H9 (cell line): Measurements from ENCODE around the gene TCF4. TPM values are rescaled to one million over a fixed set of nuclear protein-coding genes. Genes with fewer than 3 reads are reported as not detected.
A peak's percentile ranks its signal among the peaks of the same experiment; 100 is the strongest.

Experiments used
- DNase-seq: peaks from one replicate; pipeline ENCODE4 v3.0.0-alpha.2; 2017
- H2AFZ ChIP-seq: one replicate; pipeline ENCODE4 v1.6.1; 2013; ENCODE audit warnings: mild to moderate bottlenecking, low read length, control low read depth, moderate library complexity
- H2AK5ac ChIP-seq: 2 replicates; pipeline ENCODE4 v1.6.1; 2013; ENCODE audit warnings: low read length, control low read depth, mixed read lengths; ENCODE audit not compliant: insufficient read length
- H2BK120ac ChIP-seq: one replicate; pipeline ENCODE4 v1.6.1; 2013; ENCODE audit warnings: low read depth, mild to moderate bottlenecking, low read length, control low read depth, inconsistent platforms; ENCODE audit not compliant: poor library complexity, severe bottlenecking
- H2BK12ac ChIP-seq: 2 replicates; pipeline ENCODE4 v1.6.1; 2013; ENCODE audit warnings: low read length, control low read depth, mixed read lengths, low read depth; ENCODE audit not compliant: insufficient read length
- H2BK15ac ChIP-seq: 2 replicates; pipeline ENCODE4 v1.6.1; 2013; ENCODE audit warnings: low read depth, low read length, control low read depth
- H2BK20ac ChIP-seq: one replicate; pipeline ENCODE4 v1.6.1; 2013; ENCODE audit warnings: low read depth, mild to moderate bottlenecking, low read length, control low read depth, inconsistent platforms; ENCODE audit not compliant: poor library complexity, severe bottlenecking
- H2BK5ac ChIP-seq: 2 replicates; pipeline ENCODE4 v1.6.1; 2013; ENCODE audit warnings: low read length, control low read depth, mixed read lengths; ENCODE audit not compliant: insufficient read length
- H3K14ac ChIP-seq: 2 replicates; pipeline ENCODE4 v1.6.1; 2013; ENCODE audit warnings: low read length, control low read depth; ENCODE audit not compliant: insufficient read depth
- H3K18ac ChIP-seq: 2 replicates; pipeline ENCODE4 v1.6.1; 2013; ENCODE audit warnings: low read depth, mild to moderate bottlenecking, mixed read lengths, low read length, control low read depth; ENCODE audit not compliant: insufficient read length
- H3K23ac ChIP-seq: 2 replicates; pipeline ENCODE4 v1.6.1; 2013; ENCODE audit warnings: low read length, control low read depth, mixed read lengths, low read depth; ENCODE audit not compliant: insufficient read length
- H3K23me2 ChIP-seq: 2 replicates; pipeline ENCODE4 v1.6.1; 2013; ENCODE audit warnings: low read depth, mild to moderate bottlenecking, mixed read lengths, low read length, control low read depth; ENCODE audit not compliant: insufficient read length, poor library complexity, severe bottlenecking
- H3K27ac ChIP-seq: 2 replicates; pipeline ENCODE4 v1.5.1; 2013; ENCODE audit warnings: low read length, control low read depth, mixed read lengths, low read depth; ENCODE audit not compliant: insufficient read length
- H3K27me3 ChIP-seq: 2 replicates; pipeline ENCODE4 v1.6.1; 2013; ENCODE audit warnings: low read length, control low read depth, inconsistent platforms; ENCODE audit not compliant: insufficient read depth
- H3K4ac ChIP-seq: 2 replicates; pipeline ENCODE4 v1.6.1; 2013; ENCODE audit warnings: low read depth, mild to moderate bottlenecking, control low read depth, inconsistent platforms, low read length, moderate library complexity
- H3K4me1 ChIP-seq: 2 replicates; pipeline ENCODE4 v1.6.1; 2013; ENCODE audit warnings: low read length, control low read depth, inconsistent platforms; ENCODE audit not compliant: insufficient read depth
- H3K4me2 ChIP-seq: 2 replicates; pipeline ENCODE4 v1.6.1; 2013; ENCODE audit warnings: low read length, control low read depth, mixed read lengths; ENCODE audit not compliant: insufficient read length, insufficient read depth
- H3K56ac ChIP-seq: 2 replicates; pipeline ENCODE4 v1.6.1; 2013; ENCODE audit warnings: low read depth, mild to moderate bottlenecking, mixed read lengths, low read length, control low read depth; ENCODE audit not compliant: insufficient read length
- H3K79me1 ChIP-seq: 2 replicates; pipeline ENCODE4 v1.6.1; 2013; ENCODE audit warnings: low read depth, mild to moderate bottlenecking, moderate library complexity, low read length, control low read depth, inconsistent platforms; ENCODE audit not compliant: insufficient read depth, poor library complexity, severe bottlenecking
- H3K79me2 ChIP-seq: 2 replicates; pipeline ENCODE4 v1.6.1; 2013; ENCODE audit warnings: low read length, control low read depth, inconsistent platforms; ENCODE audit not compliant: insufficient read depth
- H3K9ac ChIP-seq: 2 replicates; pipeline ENCODE4 v1.6.1; 2013; ENCODE audit warnings: low read length, control low read depth, mixed read lengths; ENCODE audit not compliant: insufficient read length; ENCODE audit errors: extremely low read depth
- H3K9me3 ChIP-seq: one replicate; pipeline ENCODE4 v1.6.1; 2013; ENCODE audit warnings: low read depth, low read length, inconsistent platforms; ENCODE audit not compliant: control insufficient read depth
- H3T11ph ChIP-seq: one replicate; pipeline ENCODE4 v1.6.1; 2013; ENCODE audit warnings: mild to moderate bottlenecking, low read length, control low read depth, inconsistent platforms
- H4K20me1 ChIP-seq: one replicate; pipeline ENCODE4 v1.6.1; 2013; ENCODE audit not compliant: control insufficient read depth, insufficient read length, insufficient read depth
- H4K5ac ChIP-seq: 2 replicates; pipeline ENCODE4 v1.6.1; 2013; ENCODE audit warnings: low read depth, mild to moderate bottlenecking, mixed read lengths, low read length, control low read depth; ENCODE audit not compliant: insufficient read length
- H4K8ac ChIP-seq: replicated peaks from 2 replicates; pipeline ENCODE4 v1.6.1; 2013; ENCODE audit warnings: low read length, control low read depth, mixed read lengths, low read depth; ENCODE audit not compliant: insufficient read length
- H4K91ac ChIP-seq: 2 replicates; pipeline ENCODE4 v1.6.1; 2013; ENCODE audit warnings: low read depth, mild to moderate bottlenecking, moderate library complexity, mixed read lengths, low read length, control low read depth; ENCODE audit not compliant: insufficient read length
- H3K27ac Mint-ChIP-seq, 3 experiments: 2 replicates in 2 of 3; 3 replicates in 1 of 3; pipeline ENCODE4 v1.8.0; 2020 to 2021; ENCODE audit warnings: mixed read lengths in 3 of 3, mild to moderate bottlenecking in 1 of 3, moderate library complexity in 1 of 3
- H3K27me3 Mint-ChIP-seq: 2 replicates; pipeline ENCODE4 v1.8.0; 2021; ENCODE audit warnings: low read depth, mild to moderate bottlenecking, moderate library complexity, mixed read lengths
- H3K36me3 Mint-ChIP-seq, 3 experiments: 2 replicates in 2 of 3; 3 replicates in 1 of 3; pipeline ENCODE4 v1.8.0; 2020 to 2021; ENCODE audit warnings: low read depth in 3 of 3, mixed read lengths in 3 of 3; ENCODE audit not compliant: insufficient read depth in 1 of 3
- H3K4me1 Mint-ChIP-seq, 2 experiments: 2 replicates each; pipeline ENCODE4 v1.8.0; 2020; ENCODE audit warnings: mixed read lengths in 2 of 2
- H3K4me3 Mint-ChIP-seq, 2 experiments: 2 replicates in 1 of 2; 3 replicates in 1 of 2; pipeline ENCODE4 v1.8.0; 2020 to 2021; ENCODE audit warnings: mild to moderate bottlenecking in 2 of 2, mixed read lengths in 2 of 2, moderate library complexity in 1 of 2
- H3K9me3 Mint-ChIP-seq, 2 experiments: 2 replicates in 1 of 2; 3 replicates in 1 of 2; pipeline ENCODE4 v1.8.0; 2020; ENCODE audit warnings: mild to moderate bottlenecking in 2 of 2, mixed read lengths in 2 of 2, moderate library complexity in 1 of 2
- WGBS: extraction: QIAGEN DNeasy Blood & Tissue Kit; methylation state at CpG from one replicate; pipeline ENCODE4 v1.1.7; 2013; ENCODE audit warnings: missing lambda C conversion rate, low lambda C conversion rate, mixed read lengths; ENCODE audit not compliant: insufficient read length; ENCODE audit errors: extremely low coverage; 5-methylcytosine and 5-hydroxymethylcytosine counted together
- total RNA-seq: library from RNA; stranded (reverse); gene quantifications from 2 replicates; pipeline ENCODE4 v1.2.1, GENCODE V29; 2021
- TF ChIP-seq, protein P1 (sequence below): fragments of 200-600 bp; sonication (generic); conservative IDR thresholded peaks from 3 replicates; pipeline ENCODE4 v1.8.0; 2021; ENCODE audit warnings: antibody characterized with exemption, mild to moderate bottlenecking

The TCF4 gene
- total RNA-seq, 1 experiment from 2014 or later = 99.4 TPM

DNA sequence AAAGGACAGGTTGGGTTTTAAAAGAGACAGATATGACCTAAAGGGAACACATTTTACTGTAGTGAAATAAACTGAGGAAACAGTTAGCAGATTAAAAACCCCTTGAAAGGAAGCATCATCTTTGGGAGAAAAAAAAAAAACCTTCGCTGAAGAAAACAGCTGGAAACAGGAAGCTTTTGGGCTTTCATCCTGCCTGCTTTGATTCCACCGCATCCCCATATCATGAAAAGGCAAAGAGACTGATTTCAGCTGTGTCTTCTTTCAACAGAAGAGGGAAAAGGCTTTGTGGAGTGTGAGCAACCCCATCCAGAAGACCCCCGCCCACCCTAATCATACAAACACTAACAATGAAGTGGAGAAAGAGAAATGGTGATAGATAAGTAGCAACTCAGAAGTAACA lies 86.4 kb downstream of the TCF4 start:
- H3K4me2 ChIP-seq = no peak overlapping the region
- Mint-ChIP-seq H3K4me1 (peaks cover 51 to 61% of the 10 kb centered on the region in 2 experiments), H3K27me3 (no peaks in the 10 kb centered on the region), H3K4me3 (peak overlapping the region; percentile 17 to 62; a peak in 4 of 5 replicates), H3K9me3 (no peaks in the 10 kb centered on the region), H3K27ac (peak overlapping the region; percentile 70 to 97 (median 95)), H3K36me3 (no peaks in the 10 kb centered on the region)
- no peak overlapping the region for H3K56ac ChIP-seq
- peak overlapping the region; percentile 15 for H3K27ac ChIP-seq
- no peak overlapping the region for H2BK15ac ChIP-seq
- H2BK120ac ChIP-seq = no peak overlapping the region
- peaks cover 8% of the 10 kb centered on the region for H3K79me1 ChIP-seq
- H3K18ac ChIP-seq = no peak overlapping the region
- no peak overlapping the region for H3K23ac ChIP-seq
- H3K9me3 ChIP-seq = no peaks in the 10 kb centered on the region
- H3T11ph ChIP-seq = no peak overlapping the region
- H4K91ac ChIP-seq = no peak overlapping the region
- no peak overlapping the region for H3K4ac ChIP-seq
- WGBS = no CpG with 5 or more reads among the region's 3 CpGs
- H2BK20ac ChIP-seq = no peak overlapping the region
- peaks cover 13% of the 10 kb centered on the region; the same call in 1 of the 2 replicates for H3K4me1 ChIP-seq
- H2BK12ac ChIP-seq = no peak overlapping the region
- H4K8ac ChIP-seq = no peak overlapping the region
- H4K5ac ChIP-seq = no peak overlapping the region
- DNase-seq = no peak
- TF ChIP-seq, protein P1, sequence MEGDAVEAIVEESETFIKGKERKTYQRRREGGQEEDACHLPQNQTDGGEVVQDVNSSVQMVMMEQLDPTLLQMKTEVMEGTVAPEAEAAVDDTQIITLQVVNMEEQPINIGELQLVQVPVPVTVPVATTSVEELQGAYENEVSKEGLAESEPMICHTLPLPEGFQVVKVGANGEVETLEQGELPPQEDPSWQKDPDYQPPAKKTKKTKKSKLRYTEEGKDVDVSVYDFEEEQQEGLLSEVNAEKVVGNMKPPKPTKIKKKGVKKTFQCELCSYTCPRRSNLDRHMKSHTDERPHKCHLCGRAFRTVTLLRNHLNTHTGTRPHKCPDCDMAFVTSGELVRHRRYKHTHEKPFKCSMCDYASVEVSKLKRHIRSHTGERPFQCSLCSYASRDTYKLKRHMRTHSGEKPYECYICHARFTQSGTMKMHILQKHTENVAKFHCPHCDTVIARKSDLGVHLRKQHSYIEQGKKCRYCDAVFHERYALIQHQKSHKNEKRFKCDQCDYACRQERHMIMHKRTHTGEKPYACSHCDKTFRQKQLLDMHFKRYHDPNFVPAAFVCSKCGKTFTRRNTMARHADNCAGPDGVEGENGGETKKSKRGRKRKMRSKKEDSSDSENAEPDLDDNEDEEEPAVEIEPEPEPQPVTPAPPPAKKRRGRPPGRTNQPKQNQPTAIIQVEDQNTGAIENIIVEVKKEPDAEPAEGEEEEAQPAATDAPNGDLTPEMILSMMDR = no peak
- no peak overlapping the region for H3K9ac ChIP-seq
- no peak overlapping the region for H2BK5ac ChIP-seq
- H3K23me2 ChIP-seq = no peaks in the 10 kb centered on the region
- no peak overlapping the region for H2AK5ac ChIP-seq
- no peaks in the 10 kb centered on the region for H4K20me1 ChIP-seq
- no peaks in the 10 kb centered on the region for H3K27me3 ChIP-seq
- H2AFZ ChIP-seq = no peak overlapping the region
- peaks cover 19% of the 10 kb centered on the region; the same call in 1 of the 2 replicates for H3K79me2 ChIP-seq
- no peak overlapping the region for H3K14ac ChIP-seq
